DOHH2 (cell line): ENCODE results near the gene MRM1.

Experiments
- EZH2phosphoT487 ChIP-seq: fragments of 200-600 bp; sonication (generic); IDR thresholded peaks from 2 replicates; pipeline ENCODE4 v1.6.1; 2017; ENCODE audit warnings: borderline replicate concordance, mild to moderate bottlenecking, antibody characterized with exemption, low read length, moderate library complexity, mixed read lengths
- TF ChIP-seq, protein P1 (sequence below): fragments of 200-600 bp; sonication (generic); IDR thresholded peaks from one replicate; pipeline ENCODE4 v1.5.1; 2014; ENCODE audit warnings: antibody characterized with exemption, mild to moderate bottlenecking, low read depth, low read length; ENCODE audit not compliant: poor library complexity, severe bottlenecking

DNA sequence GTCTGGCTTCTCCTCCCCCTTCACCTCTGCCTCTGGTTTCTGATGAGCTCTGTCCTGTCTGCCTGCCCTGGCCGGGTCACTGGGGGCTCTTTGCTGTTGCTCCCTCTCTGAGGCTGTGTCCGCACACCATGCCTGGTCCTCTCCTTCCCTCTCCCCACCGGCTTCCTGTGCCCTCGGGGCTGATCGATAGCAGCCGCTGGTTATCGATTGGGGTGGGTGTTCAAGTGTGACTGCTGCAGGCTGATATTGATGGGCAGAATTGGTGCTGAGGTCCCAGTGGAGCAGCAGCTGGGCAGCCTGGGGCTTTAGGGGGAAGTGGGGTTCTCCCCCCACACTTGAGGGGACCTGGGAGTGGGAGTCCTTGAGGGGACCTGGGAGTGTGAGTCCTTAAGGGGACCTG, 16.4 kb downstream of the MRM1 start:
- TF ChIP-seq, protein P1, sequence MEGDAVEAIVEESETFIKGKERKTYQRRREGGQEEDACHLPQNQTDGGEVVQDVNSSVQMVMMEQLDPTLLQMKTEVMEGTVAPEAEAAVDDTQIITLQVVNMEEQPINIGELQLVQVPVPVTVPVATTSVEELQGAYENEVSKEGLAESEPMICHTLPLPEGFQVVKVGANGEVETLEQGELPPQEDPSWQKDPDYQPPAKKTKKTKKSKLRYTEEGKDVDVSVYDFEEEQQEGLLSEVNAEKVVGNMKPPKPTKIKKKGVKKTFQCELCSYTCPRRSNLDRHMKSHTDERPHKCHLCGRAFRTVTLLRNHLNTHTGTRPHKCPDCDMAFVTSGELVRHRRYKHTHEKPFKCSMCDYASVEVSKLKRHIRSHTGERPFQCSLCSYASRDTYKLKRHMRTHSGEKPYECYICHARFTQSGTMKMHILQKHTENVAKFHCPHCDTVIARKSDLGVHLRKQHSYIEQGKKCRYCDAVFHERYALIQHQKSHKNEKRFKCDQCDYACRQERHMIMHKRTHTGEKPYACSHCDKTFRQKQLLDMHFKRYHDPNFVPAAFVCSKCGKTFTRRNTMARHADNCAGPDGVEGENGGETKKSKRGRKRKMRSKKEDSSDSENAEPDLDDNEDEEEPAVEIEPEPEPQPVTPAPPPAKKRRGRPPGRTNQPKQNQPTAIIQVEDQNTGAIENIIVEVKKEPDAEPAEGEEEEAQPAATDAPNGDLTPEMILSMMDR, result no peak
- TF ChIP-seq EZH2phosphoT487, result no peak
